SIG-M5 treated with dmso at 0.1 percent for 504 hours (cell line): ENCODE data around the gene PSME3IP1.
"Not testable (repeated sequence)": the region's sequence is repeated elsewhere in the genome, so short reads cannot be mapped to it uniquely, and the experiment has no call there.

Experiments
- DNase-seq: peaks from one replicate; lab custom pipeline; 2025; ENCODE audit not compliant: unreplicated experiment; lab: John Stamatoyannopoulos, UW

Gene PSME3IP1

DNA sequence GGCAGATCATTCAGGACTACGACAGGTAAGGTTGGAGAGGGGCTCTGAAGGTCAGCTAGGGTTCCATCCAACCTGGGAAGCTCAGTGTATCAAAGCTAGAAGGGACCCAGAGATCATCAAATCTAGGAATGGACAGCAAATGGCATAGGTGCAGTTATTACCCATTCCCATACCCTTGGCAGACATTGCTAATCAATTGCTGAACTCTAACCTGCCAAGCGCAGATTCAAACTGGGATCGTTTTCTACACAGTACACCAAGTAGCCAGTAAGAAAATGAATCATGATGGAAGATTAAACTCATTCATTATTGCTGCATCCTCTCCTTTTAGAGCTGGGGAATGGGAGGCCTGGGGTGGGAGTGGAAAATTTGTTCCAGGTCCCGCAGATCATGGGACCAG is 59.9 kb downstream of the PSME3IP1 start:
- no peak for DNase-seq

- no peak for DNase-seq
Measured at GRCh38 chr16:57125376-57125775, 60.5 kb downstream of the PSME3IP1 start.

DNA sequence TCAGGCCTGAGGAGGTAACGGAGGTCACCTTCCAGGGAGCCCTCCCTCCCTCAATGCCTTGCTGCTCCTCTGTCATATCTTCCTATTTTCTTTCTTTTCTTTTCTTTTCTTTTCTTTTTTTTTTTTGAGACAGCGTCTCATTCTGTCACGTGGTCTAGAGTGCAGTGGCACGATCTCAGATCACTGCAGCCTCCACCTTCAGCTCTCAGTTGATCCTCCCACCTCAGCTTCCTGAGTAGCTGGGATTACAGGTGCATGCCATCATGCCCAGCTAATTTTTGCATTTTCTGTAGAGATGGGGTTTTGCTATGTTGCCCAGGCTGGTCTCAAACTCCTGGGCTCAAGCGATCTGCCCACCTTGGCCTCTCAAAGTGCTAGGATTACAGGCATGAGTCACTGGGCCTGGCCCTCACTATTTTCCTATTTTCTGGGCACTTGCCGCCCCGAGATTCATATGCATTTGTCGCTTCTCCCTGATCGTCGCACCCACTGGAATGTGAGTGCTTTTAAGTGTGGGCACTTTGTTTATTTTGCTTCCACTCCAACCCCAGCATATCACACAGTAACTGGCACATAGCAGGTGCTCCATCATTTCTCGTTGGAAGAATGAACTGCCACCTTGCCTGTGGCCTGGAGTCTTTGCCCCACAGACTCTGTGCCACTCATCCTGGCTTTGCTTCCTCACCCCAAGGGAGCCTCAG is 61.7 kb downstream of the PSME3IP1 start:
- DNase-seq: no peak

- DNase-seq: no peak
Measured at GRCh38 chr16:57123216-57123973, 62.4 kb downstream of the PSME3IP1 start.

GRCh38 chr16:57118461-57119084 is 67.3 kb downstream of the PSME3IP1 start:
- DNase-seq: no peak

- DNase-seq: no peak
Measured at GRCh38 chr16:57115514-57116182, 70.2 kb downstream of the PSME3IP1 start.

DNA sequence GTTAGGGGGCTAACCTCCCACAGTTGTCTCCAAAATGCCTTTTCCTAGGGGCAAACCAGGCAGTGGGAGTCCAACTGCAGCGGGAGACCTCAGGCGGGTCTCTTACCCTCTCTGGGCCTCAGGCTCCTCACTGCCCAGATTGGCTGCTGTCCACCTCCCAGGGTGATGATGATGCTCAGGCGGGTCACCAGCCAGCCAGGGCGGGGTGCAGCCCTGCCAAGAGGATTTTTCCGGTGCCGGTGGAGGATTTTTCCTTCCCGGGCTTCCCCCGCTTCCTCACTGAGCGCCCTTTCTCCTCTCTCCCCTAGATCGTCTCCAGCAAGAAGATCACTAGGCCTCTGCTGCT is 70.7 kb downstream of the PSME3IP1 start:
- no peak for DNase-seq

- DNase-seq: no peak
Measured at GRCh38 chr16:57113664-57114063, 72.2 kb downstream of the PSME3IP1 start.

GRCh38 chr16:57113042-57113453 is 72.8 kb downstream of the PSME3IP1 start:
- DNase-seq: no peak

- DNase-seq: no peak
Measured at GRCh38 chr16:57112403-57113041, 73.3 kb downstream of the PSME3IP1 start.

GRCh38 chr16:57111420-57111819 is 74.4 kb downstream of the PSME3IP1 start:
- no peak for DNase-seq

DNA sequence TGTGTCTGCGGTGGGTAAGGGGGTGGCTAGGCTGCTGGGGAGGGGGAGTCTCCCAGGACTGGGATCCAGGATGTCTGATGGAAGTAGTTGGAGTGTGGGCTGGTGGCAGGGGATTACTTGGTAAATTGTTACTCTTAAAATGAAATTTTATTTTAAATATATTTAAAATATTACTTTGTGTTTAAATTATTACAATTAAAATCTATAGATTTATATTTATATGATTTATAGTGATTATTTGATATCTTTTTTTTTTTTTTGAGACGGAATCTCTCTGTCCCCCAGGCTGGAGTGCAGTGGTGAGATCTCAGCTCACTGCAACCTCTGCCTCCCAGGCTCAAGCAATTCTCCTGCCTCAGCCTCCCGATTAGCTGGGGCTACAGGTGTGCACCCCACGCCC is 74.9 kb downstream of the PSME3IP1 start:
- no peak for DNase-seq

- not testable (repeated sequence) for DNase-seq
Measured at GRCh38 chr16:57109259-57110105, 76.4 kb downstream of the PSME3IP1 start.

DNA sequence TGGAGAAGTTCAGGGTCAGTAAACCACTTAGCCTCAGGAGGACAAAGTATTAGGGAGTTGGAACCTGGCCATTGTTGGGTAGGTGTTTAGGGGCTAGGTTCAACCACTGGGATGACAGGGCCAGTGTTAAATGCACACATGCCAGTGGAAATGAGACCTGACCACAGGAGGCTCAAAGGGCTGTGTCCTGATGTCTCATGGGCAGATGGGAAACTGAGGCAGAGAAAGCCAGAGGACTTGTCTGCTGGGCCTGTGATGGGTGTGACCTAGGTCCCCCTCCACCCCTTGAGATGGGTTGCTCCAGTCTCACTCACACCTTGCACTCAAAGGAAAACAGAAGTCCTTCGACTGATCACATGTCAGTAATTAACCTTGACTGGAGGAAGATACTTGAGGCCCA is 77.4 kb downstream of the PSME3IP1 start:
- DNase-seq: no peak

DNA sequence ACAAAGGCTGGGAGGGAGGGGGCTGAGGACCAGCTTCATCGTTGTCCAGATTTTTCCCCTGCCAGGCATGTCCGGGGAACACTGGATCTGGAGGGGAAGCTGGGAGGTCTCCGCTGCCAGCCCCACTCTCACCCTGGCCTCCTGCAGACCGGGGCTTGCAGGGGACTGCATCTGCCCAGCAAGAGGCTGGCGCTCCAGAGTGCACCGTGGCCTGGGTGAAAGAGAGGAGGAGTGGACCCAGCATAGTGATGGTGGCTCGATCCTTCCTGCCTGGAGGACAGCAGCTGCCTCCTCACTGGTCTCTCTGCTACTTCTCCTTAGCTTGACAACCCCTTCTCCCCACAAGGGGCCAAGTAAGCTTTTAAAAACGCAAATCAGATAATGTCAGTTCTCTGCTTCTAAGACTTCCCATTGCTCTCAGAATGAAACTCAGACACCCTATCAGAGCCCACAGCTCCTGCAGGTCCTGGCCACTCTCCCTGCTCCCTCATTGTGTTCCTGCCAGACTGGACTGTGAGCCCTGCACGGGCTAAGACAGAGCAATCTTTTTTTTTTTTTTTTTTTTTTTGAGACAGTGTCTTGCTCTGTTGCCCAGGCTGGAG is 78.4 kb downstream of the PSME3IP1 start:
- no peak for DNase-seq

- no peak for DNase-seq
Measured at GRCh38 chr16:57106767-57107166, 79.1 kb downstream of the PSME3IP1 start.

GRCh38 chr16:57105184-57105583 is 80.7 kb downstream of the PSME3IP1 start:
- no peak for DNase-seq

- no peak for DNase-seq
Measured at GRCh38 chr16:57104706-57105105, 81.1 kb downstream of the PSME3IP1 start.

GRCh38 chr16:57102888-57103851 is 82.7 kb downstream of the PSME3IP1 start:
- no peak for DNase-seq
